WTC11 (cell line): ENCODE measurements around the gene DDI2. TPM values are rescaled to one million over a fixed set of nuclear protein-coding genes. Genes with fewer than 3 reads are reported as not detected.

Source experiments
- ATAC-seq: fragments of 200-7000 bp; cut with Tn5 transposase; 2 replicates; pipeline ENCODE4 v1.10.0; 2021; ENCODE audit warnings: mild to moderate bottlenecking, moderate library complexity
- CTCF ChIA-PET: fragments of 300-600 bp; sonication (Branson Sonifier 250); formaldehyde crosslinking; loops from one replicate; lab custom pipeline; 2021; ENCODE audit warnings: antibody characterized with exemption; lab: Charles Lee
- POLR2A ChIA-PET: fragments of 350-600 bp; sonication (Branson Sonifier 250); formaldehyde crosslinking; loops from one replicate; lab custom pipeline; 2021; ENCODE audit warnings: antibody characterized with exemption; lab: Charles Lee
- DNase-seq: peaks from one replicate; pipeline ENCODE4 v3.0.0; 2021; ENCODE audit warnings: low spot score
- H3K27ac Mint-ChIP-seq: 2 replicates; pipeline ENCODE4 v1.8.0; 2021; ENCODE audit warnings: mixed read lengths
- H3K27me3 Mint-ChIP-seq: 2 replicates; pipeline ENCODE4 v1.8.0; 2021; ENCODE audit warnings: low read depth, mild to moderate bottlenecking, moderate library complexity, mixed read lengths
- H3K36me3 Mint-ChIP-seq: 2 replicates; pipeline ENCODE4 v1.8.0; 2021; ENCODE audit warnings: mixed read lengths
- H3K4me1 Mint-ChIP-seq: 2 replicates; pipeline ENCODE4 v1.8.0; 2022; ENCODE audit warnings: mixed read lengths
- H3K4me3 Mint-ChIP-seq: 2 replicates; pipeline ENCODE4 v1.8.0; 2021; ENCODE audit warnings: mild to moderate bottlenecking, moderate library complexity, mixed read lengths
- H3K9me3 Mint-ChIP-seq: 2 replicates; pipeline ENCODE4 v1.8.0; 2021; ENCODE audit warnings: mixed read lengths
- AFF4 ChIP-seq: sonication (generic); formaldehyde crosslinking; IDR thresholded peaks from 2 replicates; pipeline ENCODE4 v1.8.1; 2023; ENCODE audit warnings: mild to moderate bottlenecking, missing genetic modification reagents, borderline replicate concordance
- ATF3 ChIP-seq: sonication (generic); formaldehyde crosslinking; conservative IDR thresholded peaks from 2 replicates; pipeline ENCODE4 v1.8.1; 2022; ENCODE audit warnings: mild to moderate bottlenecking, missing genetic modification reagents
- CDX4 ChIP-seq: fragments of 250-450 bp; sonication (Bioruptor Pico); IDR thresholded peaks from 2 replicates; pipeline ENCODE4 v1.9.0; 2021; ENCODE audit warnings: moderate library complexity, mild to moderate bottlenecking, inconsistent platforms, borderline replicate concordance
- E2F4 ChIP-seq: sonication (generic); formaldehyde crosslinking; IDR thresholded peaks from 2 replicates; pipeline ENCODE4 v1.8.1; 2022; ENCODE audit warnings: low read depth, mild to moderate bottlenecking, moderate library complexity, missing genetic modification reagents, borderline replicate concordance
- E2F5 ChIP-seq: sonication (generic); formaldehyde crosslinking; IDR thresholded peaks from 2 replicates; pipeline ENCODE4 v1.8.1; 2022; ENCODE audit warnings: mild to moderate bottlenecking, moderate library complexity, missing genetic modification reagents
- ELF4 ChIP-seq: sonication (generic); formaldehyde crosslinking; IDR thresholded peaks from 2 replicates; pipeline ENCODE4 v1.8.1; 2022; ENCODE audit warnings: low read depth, mild to moderate bottlenecking, moderate library complexity, missing genetic modification reagents
- ESRRA ChIP-seq: sonication (generic); formaldehyde crosslinking; IDR thresholded peaks from 2 replicates; pipeline ENCODE4 v1.8.1; 2022; ENCODE audit warnings: mild to moderate bottlenecking, missing genetic modification reagents, borderline replicate concordance
- ETV6 ChIP-seq: sonication (generic); formaldehyde crosslinking; IDR thresholded peaks from 2 replicates; pipeline ENCODE4 v1.8.1; 2022; ENCODE audit warnings: mild to moderate bottlenecking, missing genetic modification reagents
- FOXK1 ChIP-seq: sonication (generic); formaldehyde crosslinking; IDR thresholded peaks from 2 replicates; pipeline ENCODE4 v1.8.0; 2022; ENCODE audit warnings: mild to moderate bottlenecking, moderate library complexity, missing genetic modification reagents
- IRF2 ChIP-seq: sonication (generic); formaldehyde crosslinking; IDR thresholded peaks from 2 replicates; pipeline ENCODE4 v1.8.0; 2022; ENCODE audit warnings: low read depth, missing genetic modification reagents, borderline replicate concordance
- MAX ChIP-seq: sonication (generic); formaldehyde crosslinking; IDR thresholded peaks from 2 replicates; pipeline ENCODE4 v1.8.0; 2022; ENCODE audit warnings: mild to moderate bottlenecking, missing genetic modification reagents
- NFYB ChIP-seq: sonication (generic); formaldehyde crosslinking; conservative IDR thresholded peaks from 2 replicates; pipeline ENCODE4 v1.8.0; 2022; ENCODE audit warnings: low read depth, missing genetic modification reagents
- PRRX2 ChIP-seq: fragments of 250-450 bp; sonication (Bioruptor Pico); IDR thresholded peaks from 2 replicates; pipeline ENCODE4 v1.8.0; 2021; ENCODE audit warnings: mild to moderate bottlenecking
- RORB ChIP-seq: fragments of 250-450 bp; sonication (Bioruptor Pico); IDR thresholded peaks from 2 replicates; pipeline ENCODE4 v1.9.0; 2021; ENCODE audit warnings: mild to moderate bottlenecking
- TCF7 ChIP-seq: sonication (generic); formaldehyde crosslinking; IDR thresholded peaks from 2 replicates; pipeline ENCODE4 v1.8.0; 2022; ENCODE audit warnings: mild to moderate bottlenecking, low read depth, missing genetic modification reagents, moderate library complexity
- ZBTB43 ChIP-seq: sonication (generic); formaldehyde crosslinking; IDR thresholded peaks from 2 replicates; pipeline ENCODE4 v1.8.1; 2023; ENCODE audit warnings: mild to moderate bottlenecking, missing genetic modification reagents
- ZMAT4 ChIP-seq: fragments of 250-450 bp; sonication (Bioruptor Pico); IDR thresholded peaks from 2 replicates; pipeline ENCODE4 v1.9.0; 2021; ENCODE audit warnings: mild to moderate bottlenecking
- ZNF138 ChIP-seq: sonication (generic); formaldehyde crosslinking; conservative IDR thresholded peaks from 2 replicates; pipeline ENCODE4 v1.8.1; 2022; ENCODE audit warnings: mild to moderate bottlenecking, moderate library complexity, missing genetic modification reagents
- ZNF219 ChIP-seq: sonication (generic); formaldehyde crosslinking; IDR thresholded peaks from 2 replicates; pipeline ENCODE4 v1.8.0; 2023; ENCODE audit warnings: missing genetic modification reagents, mild to moderate bottlenecking, borderline replicate concordance
- ZNF423 ChIP-seq: fragments of 250-450 bp; sonication (Bioruptor Pico); IDR thresholded peaks from 2 replicates; pipeline ENCODE4 v2.1.2; 2022; ENCODE audit warnings: mild to moderate bottlenecking, moderate library complexity
- ZNF671 ChIP-seq: fragments of 250-450 bp; sonication (Bioruptor Pico); IDR thresholded peaks from 2 replicates; pipeline ENCODE4 v1.8.0; 2021; ENCODE audit warnings: mild to moderate bottlenecking
- ZSCAN18 ChIP-seq: fragments of 250-450 bp; sonication (Bioruptor Pico); IDR thresholded peaks from 2 replicates; pipeline ENCODE4 v2.1.2; 2022; ENCODE audit warnings: mild to moderate bottlenecking, moderate library complexity
- total RNA-seq: library from RNA; stranded (reverse); gene quantifications from 3 replicates; pipeline ENCODE4 v1.2.3, GENCODE V29; 2021

DDI2 gene
- total RNA-seq, 1 experiment from 2014 or later, result 34.2 TPM

- H3K27ac Mint-ChIP-seq, result no peak overlapping the region
- no peaks in the 10 kb centered on the region for H3K4me1 Mint-ChIP-seq
- ChIA-PET POLR2A (no interaction called here), CTCF (interaction anchor here (1.7 kb wide), 1 partner anchor 170 kb away, joined by 8 read pairs; no protein-coding TSS in a partner anchor)
- no peak overlapping the region for H3K4me3 Mint-ChIP-seq
- no peak for DNase-seq
- H3K27me3 Mint-ChIP-seq, result no peaks in the 10 kb centered on the region
- H3K36me3 Mint-ChIP-seq, result peaks cover 31% of the 10 kb centered on the region
- H3K9me3 Mint-ChIP-seq, result no peaks in the 10 kb centered on the region
- no peak for TF ChIP-seq ZNF671 (CRISPR knock-in tag)
- no peak for TF ChIP-seq RORB
- no peak for ATAC-seq
These were observed 46.0 kb upstream of the DDI2 start for GRCh38 chr1:15571266-15571665.

GRCh38 chr1:15573477-15573876, 43.8 kb upstream of the DDI2 start:
- no peak overlapping the region for H3K4me3 Mint-ChIP-seq
- peak overlapping the region; percentile 86 for H3K27ac Mint-ChIP-seq
- DNase-seq, result no peak
- peaks cover 11% of the 10 kb centered on the region; the same call in 1 of the 2 replicates for H3K36me3 Mint-ChIP-seq
- H3K27me3 Mint-ChIP-seq, result no peaks in the 10 kb centered on the region
- CTCF ChIA-PET, result no interaction called here
- TF ChIP-seq E2F5 (CRISPR knock-in tag) (no peak), ZNF423 (CRISPR knock-in tag) (no peak), PRRX2 (no peak), E2F4 (CRISPR knock-in tag) (no peak), ZSCAN18 (CRISPR knock-in tag) (no peak), IRF2 (CRISPR knock-in tag) (no peak), NFYB (no peak), FOXK1 (no peak), ELF4 (CRISPR knock-in tag) (no peak), CDX4 (CRISPR knock-in tag) (no peak), ESRRA (CRISPR knock-in tag) (no peak), AFF4 (CRISPR knock-in tag) (no peak)
- TF ChIP-seq, all 79 proteins: peak for 0
- POLR2A ChIA-PET, result interaction anchor here (0.7 kb wide), 1 partner anchor 154 kb away, joined by 3 read pairs; no protein-coding TSS in a partner anchor
- ATAC-seq, result peak; percentile 38; the same call in 1 of the 2 replicates
- H3K9me3 Mint-ChIP-seq, result no peaks in the 10 kb centered on the region
- no peaks in the 10 kb centered on the region for H3K4me1 Mint-ChIP-seq

GRCh38 chr1:15574741-15575140, 42.5 kb upstream of the DDI2 start:
- H3K27me3 Mint-ChIP-seq, result no peaks in the 10 kb centered on the region
- H3K9me3 Mint-ChIP-seq, result no peaks in the 10 kb centered on the region
- CTCF ChIA-PET, result no interaction called here
- H3K4me1 Mint-ChIP-seq, result no peaks in the 10 kb centered on the region
- no peak overlapping the region for H3K4me3 Mint-ChIP-seq
- H3K27ac Mint-ChIP-seq, result no peak overlapping the region
- POLR2A ChIA-PET, result no interaction called here
- peaks cover 3% of the 10 kb centered on the region; the same call in 1 of the 2 replicates for H3K36me3 Mint-ChIP-seq
- DNase-seq (no peak), ATAC-seq (no peak)
- TF ChIP-seq ETV6 (no peak), ZNF423 (CRISPR knock-in tag) (no peak), ZBTB43 (CRISPR knock-in tag) (no peak), ZNF219 (no peak), ZNF138 (CRISPR knock-in tag) (no peak), MAX (no peak), TCF7 (CRISPR knock-in tag) (no peak), ATF3 (CRISPR knock-in tag) (no peak), ZMAT4 (CRISPR knock-in tag) (no peak)
